Right atrium auricular region (tissue), 2 donors: ENCODE data around the gene TENM4. TPM values are rescaled to one million over a fixed set of nuclear protein-coding genes. Genes with fewer than 3 reads are reported as not detected.

ENCODE experiments used
- DNase-seq: peaks from one replicate; pipeline ENCODE4 v3.0.0-alpha.2; 2019; ENCODE audit warnings: low spot score
- H3K27ac ChIP-seq, 2 donors: fragments of 200-600 bp; sonication (generic); 1 replicate in 1 of 2; 2 replicates in 1 of 2; pipeline ENCODE4 v1.5.1; 2016 to 2019
- H3K27me3 ChIP-seq, 2 donors: fragments of 200-600 bp; sonication (generic); one replicate each; pipeline versions ENCODE4 v1.5.1 to v1.6.0; 2017 to 2019
- H3K36me3 ChIP-seq: fragments of 200-600 bp; sonication (generic); one replicate; pipeline ENCODE4 v1.5.1; 2016
- H3K4me1 ChIP-seq, 2 donors: fragments of 200-600 bp; sonication (generic); one replicate each; pipeline versions ENCODE4 v1.5.1 to v1.6.0; 2017 to 2019
- H3K4me3 ChIP-seq, 2 donors: fragments of 200-600 bp; sonication (generic); 1 replicate in 1 of 2; 2 replicates in 1 of 2; pipeline ENCODE4 v1.5.1; 2017 to 2019; ENCODE audit warnings: mild to moderate bottlenecking in 1 of 2, moderate library complexity in 1 of 2
- H3K9me3 ChIP-seq, 2 donors: fragments of 200-600 bp; sonication (generic); one replicate each; pipeline ENCODE4 v1.5.1; 2019
- total RNA-seq, 2 donors: library from RNA; depleted of rRNA; stranded (reverse); fragments of >200 nt; gene quantifications; one replicate each; pipeline ENCODE4 v1.1.0, GENCODE V29; 2016
- TF ChIP-seq, protein P1 (sequence below), 2 donors: fragments of 200-600 bp; sonication (generic); IDR thresholded peaks; one replicate each; pipeline ENCODE4 v1.5.1; 2019; ENCODE audit warnings: antibody characterized with exemption in 2 of 2

Gene TENM4
- total RNA-seq, 2 donors from 2014 or later, result 0.30 to 0.98 TPM

DNA sequence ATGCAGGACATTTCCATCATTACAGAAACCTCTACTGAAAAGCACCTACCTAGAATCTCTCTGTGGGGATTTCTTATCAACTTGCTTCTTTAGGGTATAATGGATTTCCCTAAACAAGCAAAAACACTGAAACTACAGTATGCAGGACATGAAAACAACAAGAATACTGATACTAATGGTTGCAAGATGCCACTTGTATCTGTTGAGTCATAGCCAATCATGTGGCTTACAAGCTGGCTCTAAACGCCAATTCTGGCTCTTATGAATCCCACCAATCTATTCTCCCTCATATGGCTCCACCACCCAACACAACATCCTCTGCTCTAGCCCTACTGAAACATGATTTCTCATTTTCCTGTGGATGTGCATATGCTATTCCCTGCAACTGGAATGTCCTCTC lies 22.6 kb downstream of the TENM4 start:
- Histone ChIP-seq H3K27me3 (no peaks in the 10 kb centered on the region), H3K9me3 (peaks cover 0 to 12% of the 10 kb centered on the region in 2 donors), H3K4me1 (peaks cover 0 to 12% of the 10 kb centered on the region in 2 donors), H3K27ac (no peak overlapping the region), H3K36me3 (no peaks in the 10 kb centered on the region), H3K4me3 (no peak overlapping the region)
- TF ChIP-seq, protein P1, sequence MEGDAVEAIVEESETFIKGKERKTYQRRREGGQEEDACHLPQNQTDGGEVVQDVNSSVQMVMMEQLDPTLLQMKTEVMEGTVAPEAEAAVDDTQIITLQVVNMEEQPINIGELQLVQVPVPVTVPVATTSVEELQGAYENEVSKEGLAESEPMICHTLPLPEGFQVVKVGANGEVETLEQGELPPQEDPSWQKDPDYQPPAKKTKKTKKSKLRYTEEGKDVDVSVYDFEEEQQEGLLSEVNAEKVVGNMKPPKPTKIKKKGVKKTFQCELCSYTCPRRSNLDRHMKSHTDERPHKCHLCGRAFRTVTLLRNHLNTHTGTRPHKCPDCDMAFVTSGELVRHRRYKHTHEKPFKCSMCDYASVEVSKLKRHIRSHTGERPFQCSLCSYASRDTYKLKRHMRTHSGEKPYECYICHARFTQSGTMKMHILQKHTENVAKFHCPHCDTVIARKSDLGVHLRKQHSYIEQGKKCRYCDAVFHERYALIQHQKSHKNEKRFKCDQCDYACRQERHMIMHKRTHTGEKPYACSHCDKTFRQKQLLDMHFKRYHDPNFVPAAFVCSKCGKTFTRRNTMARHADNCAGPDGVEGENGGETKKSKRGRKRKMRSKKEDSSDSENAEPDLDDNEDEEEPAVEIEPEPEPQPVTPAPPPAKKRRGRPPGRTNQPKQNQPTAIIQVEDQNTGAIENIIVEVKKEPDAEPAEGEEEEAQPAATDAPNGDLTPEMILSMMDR (IDR thresholded peaks at IDR 0.05), result no peak
- no peak for DNase-seq

DNA sequence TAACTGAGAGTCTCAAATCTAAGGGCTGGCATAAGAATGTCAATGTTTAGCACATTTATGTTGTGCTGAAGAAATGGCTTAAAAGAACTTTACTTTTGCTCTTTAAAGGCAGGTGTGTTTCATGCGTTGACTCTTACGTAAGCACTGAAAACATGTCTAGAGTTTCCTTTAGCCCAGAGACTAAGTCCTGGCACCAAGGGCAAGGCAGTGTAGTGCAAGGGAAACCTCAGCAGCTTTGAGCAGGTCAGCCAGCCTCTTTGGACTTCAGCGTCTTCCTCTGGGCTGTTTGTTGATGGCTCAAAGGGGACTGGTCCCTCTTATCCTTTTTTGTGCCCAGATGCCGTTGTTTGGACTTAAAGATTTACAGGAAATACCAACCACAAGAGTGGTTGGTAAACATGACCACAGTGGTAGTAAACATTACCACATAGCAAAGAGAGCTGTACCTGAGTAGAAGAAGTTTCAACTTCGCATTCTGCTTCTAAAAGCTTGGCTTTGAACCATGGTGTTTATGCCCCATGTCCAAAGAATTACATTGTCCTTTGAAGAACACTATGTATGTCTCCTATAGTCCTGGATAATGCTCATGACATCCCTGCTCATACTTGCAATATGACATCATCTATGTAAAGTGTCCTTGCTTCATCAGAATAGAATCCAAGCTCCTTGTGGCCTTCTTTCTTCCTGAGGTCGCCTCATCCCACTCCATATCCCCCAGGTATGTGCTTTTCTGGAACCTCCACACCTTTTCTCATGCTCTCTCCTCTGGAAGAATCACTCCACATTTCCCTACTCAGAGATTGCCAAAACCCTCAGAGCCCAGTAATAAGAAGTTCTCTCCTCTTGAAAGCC lies 23.5 kb downstream of the TENM4 start:
- TF ChIP-seq, protein P1 (IDR thresholded peaks at IDR 0.05), result no peak
- DNase-seq, result no peak

DNA sequence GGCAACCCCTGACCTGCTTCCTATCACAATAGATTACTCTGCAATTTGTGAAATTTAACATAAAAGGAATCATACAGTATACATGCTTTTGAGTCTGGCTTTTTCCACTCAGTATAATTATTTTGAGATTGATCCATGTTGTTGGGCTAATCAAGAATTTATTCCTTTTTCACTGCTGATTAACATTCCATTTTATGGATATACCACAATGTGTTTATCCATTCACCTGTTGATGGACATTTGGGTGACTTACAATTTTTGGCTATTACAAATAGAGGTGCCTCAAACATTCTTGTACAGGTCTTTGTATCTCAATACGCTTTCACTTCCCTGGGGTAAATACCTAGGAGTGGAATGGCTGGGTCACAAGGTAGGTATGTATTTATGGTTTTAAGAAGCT lies 24.9 kb downstream of the TENM4 start:
- no peak for DNase-seq
- Histone ChIP-seq H3K9me3 (peaks cover 0 to 12% of the 10 kb centered on the region in 2 donors), H3K4me3 (no peak overlapping the region), H3K36me3 (no peaks in the 10 kb centered on the region), H3K27ac (no peak overlapping the region), H3K27me3 (no peaks in the 10 kb centered on the region), H3K4me1 (peaks cover 0 to 12% of the 10 kb centered on the region in 2 donors)
- TF ChIP-seq, protein P1 (IDR thresholded peaks at IDR 0.05), result no peak

More for the DNA sequence above, 23.5 kb downstream of the TENM4 start:
- no peaks in the 10 kb centered on the region for H3K27me3 ChIP-seq
- no peaks in the 10 kb centered on the region for H3K36me3 ChIP-seq
- no peak overlapping the region for H3K27ac ChIP-seq
- H3K4me3 ChIP-seq, result no peak overlapping the region
- H3K9me3 ChIP-seq, result peaks cover 0 to 12% of the 10 kb centered on the region in 2 donors
- peaks cover 0 to 12% of the 10 kb centered on the region in 2 donors for H3K4me1 ChIP-seq

DNA sequence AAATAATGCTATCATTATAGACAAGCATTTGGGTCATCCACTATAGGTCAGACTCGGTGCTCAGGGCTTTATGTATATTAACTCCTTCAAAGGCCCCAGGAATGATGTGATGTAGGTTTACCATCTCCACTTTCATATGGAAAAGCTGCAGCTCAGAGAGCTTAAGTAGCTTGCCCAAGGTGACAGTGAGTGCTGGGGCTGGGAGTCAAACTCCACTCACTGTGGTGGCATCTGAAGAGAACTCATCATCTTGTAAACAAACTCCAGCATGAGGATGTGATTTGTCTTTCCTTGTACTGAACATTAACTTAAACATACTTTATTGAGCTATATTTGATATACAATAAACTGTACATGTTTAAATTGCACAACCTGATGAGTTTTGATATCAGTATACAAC lies 25.4 kb downstream of the TENM4 start:
- Histone ChIP-seq H3K27ac (no peak overlapping the region), H3K9me3 (peaks cover 0 to 12% of the 10 kb centered on the region in 2 donors), H3K36me3 (no peaks in the 10 kb centered on the region), H3K4me3 (no peak overlapping the region), H3K27me3 (no peaks in the 10 kb centered on the region), H3K4me1 (peaks cover 0 to 12% of the 10 kb centered on the region in 2 donors)
- no peak for DNase-seq
- TF ChIP-seq, protein P1 (IDR thresholded peaks at IDR 0.05), result no peak

DNA sequence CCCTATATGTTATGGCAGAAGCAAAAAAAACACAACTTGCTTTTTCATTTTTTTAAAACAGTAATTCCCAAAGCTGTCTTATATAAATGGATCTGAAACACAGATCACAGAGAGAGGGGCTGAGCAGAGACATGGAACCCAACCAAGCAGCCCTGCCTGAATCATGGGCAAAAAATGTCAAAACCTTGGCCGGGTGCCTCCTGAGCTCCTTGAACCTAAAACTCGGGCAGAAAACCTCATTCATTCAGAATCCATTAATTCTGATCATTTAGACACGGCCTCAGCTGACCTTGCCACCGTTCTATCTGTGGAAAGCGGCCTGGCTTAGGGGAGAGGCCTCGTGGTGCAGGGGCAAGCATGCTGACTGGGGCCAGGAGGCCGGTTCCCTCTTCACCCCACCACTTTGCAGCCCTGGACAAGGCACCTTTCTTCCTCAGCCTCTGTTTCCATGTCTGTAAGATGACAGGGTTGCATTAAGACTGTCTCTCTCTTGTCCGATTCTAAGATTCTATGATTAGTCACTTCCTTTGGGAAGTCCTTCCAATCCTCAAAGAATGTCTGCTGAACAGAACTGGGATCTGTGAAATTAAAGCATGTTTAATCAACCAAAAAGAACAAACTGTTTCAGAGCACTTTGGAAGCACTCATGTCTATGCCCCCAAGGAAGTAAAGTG lies 26.0 kb downstream of the TENM4 start:
- Histone ChIP-seq H3K9me3 (peaks cover 0 to 12% of the 10 kb centered on the region in 2 donors), H3K27ac (no peak overlapping the region), H3K4me1 (peaks cover 0 to 12% of the 10 kb centered on the region in 2 donors), H3K36me3 (no peaks in the 10 kb centered on the region), H3K4me3 (no peak overlapping the region), H3K27me3 (no peaks in the 10 kb centered on the region)
- TF ChIP-seq, protein P1 (IDR thresholded peaks at IDR 0.05), result no peak
- DNase-seq, result no peak
